ENCODE measurements around the gene TMOD3.
"Not testable (repeated sequence)": the region's sequence is repeated elsewhere in the genome, so short reads cannot be mapped to it uniquely, and the experiment has no call there.

TMOD3 gene

GRCh38 chr15:51829376-51830275 lies at the start of gene TMOD3:
TMOD3 (plus strand) TSS chr15:51829653; CDS start chr15:51862885, 33,232 bp downstream.
- DNase-seq: peak; percentile 83 to 86

- no peak for DNase-seq
These were observed 48.8 kb upstream of the TMOD3 start for GRCh38 chr15:51780636-51781035.

- no peak for DNase-seq
These were observed 47.9 kb upstream of the TMOD3 start for GRCh38 chr15:51781506-51781905.

GRCh38 chr15:51782357-51782896 lies 47.0 kb upstream of the TMOD3 start:
- DNase-seq: no peak

GRCh38 chr15:51783967-51784366 lies 45.5 kb upstream of the TMOD3 start:
- DNase-seq: no peak

- not testable (repeated sequence) for DNase-seq
These were observed 42.3 kb upstream of the TMOD3 start for GRCh38 chr15:51787130-51787529.

- DNase-seq: not testable (repeated sequence)
These were observed 37.0 kb upstream of the TMOD3 start for GRCh38 chr15:51792474-51792873.

GRCh38 chr15:51793521-51794305 lies 35.7 kb upstream of the TMOD3 start:
- no peak for DNase-seq

GRCh38 chr15:51796847-51797401 lies 32.5 kb upstream of the TMOD3 start:
- DNase-seq: no peak

GRCh38 chr15:51798281-51798680 lies 31.2 kb upstream of the TMOD3 start:
- no peak for DNase-seq

- DNase-seq: no peak
These were observed 29.9 kb upstream of the TMOD3 start for GRCh38 chr15:51799282-51800252.

- DNase-seq: no peak
These were observed 28.0 kb upstream of the TMOD3 start for GRCh38 chr15:51801391-51801835.

GRCh38 chr15:51802593-51802992 lies 26.9 kb upstream of the TMOD3 start:
- DNase-seq: no peak

GRCh38 chr15:51803965-51804364 lies 25.5 kb upstream of the TMOD3 start:
- DNase-seq: no peak

GRCh38 chr15:51806123-51806522 lies 23.3 kb upstream of the TMOD3 start:
- no peak for DNase-seq

GRCh38 chr15:51809457-51809856 lies 20.0 kb upstream of the TMOD3 start:
- no peak for DNase-seq

- DNase-seq: no peak
These were observed 16.9 kb upstream of the TMOD3 start for GRCh38 chr15:51812598-51812997.

- DNase-seq: no peak
These were observed 14.8 kb upstream of the TMOD3 start for GRCh38 chr15:51814606-51815005.

GRCh38 chr15:51816611-51817010 lies 12.8 kb upstream of the TMOD3 start:
- DNase-seq: no peak

- no peak for DNase-seq
These were observed 11.3 kb upstream of the TMOD3 start for GRCh38 chr15:51818150-51818549.

GRCh38 chr15:51825698-51826097 lies 3.8 kb upstream of the TMOD3 start:
- DNase-seq: no peak

Data from activated CD4-positive, alpha-beta T cell treated with anti-CD3 and anti-CD28 coated beads, Interleukin-2, amount 50 U/mL, for 4 hours (primary cell).